ENCODE results near the gene EFNA1.

The EFNA1 gene

GRCh38 chr1:155169541-155169940 is 41.9 kb downstream of the EFNA1 start:
- no peak overlapping the region for H3K4me3 ChIP-seq (ENCODE audit: low read depth, low read length)
- in situ Hi-C loops (cut with HindIII; ENCODE audit: low pct_ligation_motif_present, low sequenced_read_pairs): loop anchor here (10.0 kb wide), 1 partner anchor 55 kb away; no protein-coding TSS in a partner anchor
- no peaks in the 10 kb centered on the region for H3K27me3 ChIP-seq (replicated peaks)
- no peak overlapping the region for H3K27ac ChIP-seq
- TF ChIP-seq, protein P1, sequence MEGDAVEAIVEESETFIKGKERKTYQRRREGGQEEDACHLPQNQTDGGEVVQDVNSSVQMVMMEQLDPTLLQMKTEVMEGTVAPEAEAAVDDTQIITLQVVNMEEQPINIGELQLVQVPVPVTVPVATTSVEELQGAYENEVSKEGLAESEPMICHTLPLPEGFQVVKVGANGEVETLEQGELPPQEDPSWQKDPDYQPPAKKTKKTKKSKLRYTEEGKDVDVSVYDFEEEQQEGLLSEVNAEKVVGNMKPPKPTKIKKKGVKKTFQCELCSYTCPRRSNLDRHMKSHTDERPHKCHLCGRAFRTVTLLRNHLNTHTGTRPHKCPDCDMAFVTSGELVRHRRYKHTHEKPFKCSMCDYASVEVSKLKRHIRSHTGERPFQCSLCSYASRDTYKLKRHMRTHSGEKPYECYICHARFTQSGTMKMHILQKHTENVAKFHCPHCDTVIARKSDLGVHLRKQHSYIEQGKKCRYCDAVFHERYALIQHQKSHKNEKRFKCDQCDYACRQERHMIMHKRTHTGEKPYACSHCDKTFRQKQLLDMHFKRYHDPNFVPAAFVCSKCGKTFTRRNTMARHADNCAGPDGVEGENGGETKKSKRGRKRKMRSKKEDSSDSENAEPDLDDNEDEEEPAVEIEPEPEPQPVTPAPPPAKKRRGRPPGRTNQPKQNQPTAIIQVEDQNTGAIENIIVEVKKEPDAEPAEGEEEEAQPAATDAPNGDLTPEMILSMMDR (IDR thresholded peaks at IDR 0.05; ENCODE audit: low read depth, low read length, missing control alignments): no peak
- peaks cover 7% of the 10 kb centered on the region for H3K36me3 ChIP-seq (replicated peaks)
- DNase-seq: no peak

GRCh38 chr1:155170101-155170785 is 42.6 kb downstream of the EFNA1 start:
- TF ChIP-seq, protein P1 (IDR thresholded peaks at IDR 0.05; ENCODE audit: low read depth, low read length, missing control alignments): no peak
- no peak for DNase-seq
- Histone ChIP-seq H3K27ac (no peak overlapping the region), H3K4me3 (ENCODE audit: low read depth, low read length) (no peak overlapping the region), H3K27me3 (replicated peaks) (no peaks in the 10 kb centered on the region), H3K36me3 (replicated peaks) (peaks cover 7% of the 10 kb centered on the region)
- in situ Hi-C loops (cut with HindIII; ENCODE audit: low pct_ligation_motif_present, low sequenced_read_pairs): no loop called here

GRCh38 chr1:155170806-155171205 is 43.1 kb downstream of the EFNA1 start:
- Histone ChIP-seq H3K36me3 (replicated peaks) (peaks cover 7% of the 10 kb centered on the region), H3K27me3 (replicated peaks) (no peaks in the 10 kb centered on the region), H3K4me3 (ENCODE audit: low read depth, low read length) (no peak overlapping the region), H3K27ac (no peak overlapping the region)
- DNase-seq: no peak
- TF ChIP-seq, protein P1 (IDR thresholded peaks at IDR 0.05; ENCODE audit: low read depth, low read length, missing control alignments): no peak
- in situ Hi-C loops (cut with HindIII; ENCODE audit: low pct_ligation_motif_present, low sequenced_read_pairs): no loop called here

GRCh38 chr1:155171836-155172731 is 44.4 kb downstream of the EFNA1 start:
- in situ Hi-C loops (cut with HindIII; ENCODE audit: low pct_ligation_motif_present, low sequenced_read_pairs): no loop called here
- DNase-seq: no peak

DNA sequence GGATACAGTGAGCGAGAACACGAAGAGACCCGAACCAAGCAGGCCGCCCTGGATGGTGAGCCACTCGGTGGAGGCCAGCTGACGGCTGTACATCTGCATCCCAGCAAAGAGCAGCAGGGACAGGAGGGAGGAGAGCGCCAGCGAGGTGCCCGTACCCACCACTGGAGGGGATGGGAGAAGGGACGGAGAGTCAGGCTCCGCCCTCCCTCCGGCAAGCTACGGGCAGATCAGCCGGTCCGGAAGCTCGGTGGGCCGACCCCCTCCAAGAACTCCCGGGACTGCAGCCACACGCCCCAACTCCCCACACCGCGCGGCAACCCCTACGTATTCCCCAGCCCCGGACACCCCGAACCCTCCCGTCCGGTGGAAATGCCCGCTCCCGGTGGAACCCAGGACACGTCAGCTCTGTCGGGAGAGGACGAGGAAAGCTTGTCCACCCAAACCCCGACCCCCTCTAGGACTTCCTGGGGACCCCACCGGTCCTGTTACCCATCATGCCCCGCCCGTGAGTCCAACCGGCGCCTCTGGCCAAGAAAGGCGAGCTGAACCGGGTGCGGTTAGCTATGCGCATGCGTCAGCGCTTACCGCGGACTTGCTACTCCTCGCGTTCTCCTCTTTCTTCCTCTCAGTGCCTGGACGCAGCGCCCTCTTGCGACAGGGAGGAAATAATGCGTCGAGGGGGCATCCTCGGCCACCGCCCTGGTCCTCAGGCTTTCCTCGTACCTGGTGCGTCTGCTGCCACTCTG is 45.2 kb downstream of the EFNA1 start, which contains the start of gene KRTCAP2:
Gene KRTCAP2 (minus strand): TSS at position 573 of the 746 bp plus-strand sequence. CDS start 80 bp downstream, at position 493.
- in situ Hi-C loops (cut with HindIII; ENCODE audit: low pct_ligation_motif_present, low sequenced_read_pairs): no loop called here

More at GRCh38 chr1:155171836-155172731, 44.4 kb downstream of the EFNA1 start:
- TF ChIP-seq, protein P1 (IDR thresholded peaks at IDR 0.05; ENCODE audit: low read depth, low read length, missing control alignments): no peak
- H3K27ac ChIP-seq: peak overlapping the region; percentile 90
- H3K4me3 ChIP-seq (ENCODE audit: low read depth, low read length): peak overlapping the region; percentile 96
- H3K36me3 ChIP-seq (replicated peaks): peaks cover 12% of the 10 kb centered on the region
- no peaks in the 10 kb centered on the region for H3K27me3 ChIP-seq (replicated peaks)

More for the DNA sequence above, 45.2 kb downstream of the EFNA1 start, which contains the start of gene KRTCAP2:
- Histone ChIP-seq H3K36me3 (replicated peaks) (peaks cover 19% of the 10 kb centered on the region), H3K4me3 (ENCODE audit: low read depth, low read length) (peak within 1 kb of the TSS; percentile 96), H3K27ac (peak within 1 kb of the TSS; percentile 90), H3K27me3 (replicated peaks) (no peaks in the 10 kb centered on the region)
- peak; percentile 95 for DNase-seq
- TF ChIP-seq, protein P1 (IDR thresholded peaks at IDR 0.05; ENCODE audit: low read depth, low read length, missing control alignments): peak; percentile 96
